GM18951 (cell line): ENCODE measurements around the gene LHCGR.

ENCODE experiments used
- POLR2A ChIP-seq: IDR thresholded peaks from 4 replicates; pipeline ENCODE4 v1.6.1; 2011; ENCODE audit warnings: mild to moderate bottlenecking; ENCODE audit not compliant: insufficient read length, insufficient read depth; ENCODE audit errors: extremely low read depth
- in situ Hi-C: fragments of 300-500 bp; cut with MboI; formaldehyde crosslinking; loops from one replicate; pipeline ENCODE4 v1.12.0; 2022; ENCODE audit warnings: low sequenced_read_pairs, mixed read lengths, inconsistent platforms; ENCODE audit not compliant: unreplicated experiment

Gene LHCGR

DNA sequence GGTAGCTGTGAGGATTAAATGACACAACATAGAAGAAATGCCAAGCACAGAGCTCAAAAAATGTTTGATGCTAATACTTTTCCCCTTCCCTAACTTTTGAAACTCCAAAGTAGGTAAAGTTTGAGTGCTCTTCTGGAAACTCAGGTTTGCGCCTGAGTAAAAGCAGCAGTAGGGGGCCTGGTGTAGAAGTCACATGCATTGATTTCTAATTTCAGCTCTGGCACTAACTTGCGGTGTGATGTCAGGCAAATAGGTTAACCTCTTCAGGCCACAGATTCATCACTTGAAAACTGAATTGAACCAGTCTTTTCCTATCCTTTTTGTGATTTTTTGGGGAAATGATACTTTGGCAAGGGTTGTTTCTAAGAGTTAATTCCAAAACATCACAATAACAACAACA, 27.2 kb downstream of the LHCGR start:
- in situ Hi-C loops: no loop called here

DNA sequence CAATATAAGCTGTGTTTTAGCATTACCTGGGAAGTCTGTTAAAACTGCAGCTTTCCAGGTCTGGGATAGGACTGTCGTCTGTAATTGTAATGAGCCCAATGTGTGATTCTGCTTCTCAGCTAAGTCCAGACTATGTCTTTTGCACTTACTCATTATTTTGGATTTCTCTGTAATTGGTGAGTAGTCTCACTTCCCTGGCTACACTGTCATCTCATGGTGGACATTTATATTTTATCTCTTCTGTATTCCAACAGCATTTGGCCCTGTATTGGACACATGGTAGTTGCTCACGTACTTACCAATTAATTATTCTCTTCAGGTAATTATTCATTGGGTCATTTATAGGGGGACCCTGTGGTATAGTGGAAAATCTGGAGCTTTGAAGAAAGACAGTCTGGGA, 28.0 kb downstream of the LHCGR start:
- in situ Hi-C loops: no loop called here
- TF ChIP-seq POLR2A: no peak

More for the DNA sequence above, 27.2 kb downstream of the LHCGR start:
- no peak for TF ChIP-seq POLR2A

- no peak for TF ChIP-seq POLR2A
- in situ Hi-C loops: no loop called here
These were observed 29.6 kb downstream of the LHCGR start for GRCh38 chr2:48725696-48726494.

DNA sequence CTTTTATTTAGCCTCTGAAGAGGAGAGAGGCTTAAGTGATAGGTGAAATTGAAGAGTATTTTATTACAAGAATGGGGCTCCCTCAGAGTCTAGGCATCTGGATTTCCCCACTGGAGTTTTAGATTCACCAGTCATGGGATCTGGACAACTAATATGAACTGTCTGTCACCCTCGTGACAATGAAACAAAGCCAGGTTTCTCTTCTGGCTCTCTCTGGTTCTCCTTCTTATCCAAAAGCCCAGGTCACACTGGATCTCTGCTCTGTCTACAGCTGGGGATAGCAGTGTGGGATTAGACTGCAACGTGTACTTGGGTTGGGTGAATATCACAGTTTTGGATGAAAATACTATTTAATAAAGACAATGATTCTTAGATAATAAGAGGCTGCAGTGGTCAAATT, 31.2 kb downstream of the LHCGR start:
- no peak for TF ChIP-seq POLR2A
- in situ Hi-C loops: no loop called here

GRCh38 chr2:48723129-48723528, 32.4 kb downstream of the LHCGR start:
- no peak for TF ChIP-seq POLR2A
- in situ Hi-C loops: no loop called here

DNA sequence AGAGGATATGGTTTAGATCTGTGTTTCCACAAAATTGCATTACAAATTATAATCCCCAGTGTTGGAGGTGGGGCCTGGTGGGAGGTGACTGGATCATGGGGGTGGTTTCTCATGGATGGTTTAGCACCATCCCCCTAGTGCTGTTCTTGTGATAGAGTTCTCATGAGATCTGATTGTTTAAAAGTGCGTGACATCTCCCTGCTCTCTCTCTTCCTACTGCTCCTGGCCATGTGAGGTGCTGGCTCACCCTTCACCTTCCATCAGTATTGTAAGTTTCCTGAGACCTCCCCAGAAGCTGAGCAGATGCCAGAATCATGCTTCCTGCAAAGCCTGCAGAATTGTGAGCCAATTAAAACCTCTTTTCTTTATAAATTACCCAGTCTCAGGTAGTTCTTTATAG, 33.1 kb downstream of the LHCGR start:
- in situ Hi-C loops: no loop called here
- no peak for TF ChIP-seq POLR2A

- TF ChIP-seq POLR2A: no peak
- in situ Hi-C loops: no loop called here
These were observed 34.4 kb downstream of the LHCGR start for GRCh38 chr2:48721158-48721557.

- no peak for TF ChIP-seq POLR2A
- in situ Hi-C loops: no loop called here
These were observed 35.9 kb downstream of the LHCGR start for GRCh38 chr2:48719480-48720177.

DNA sequence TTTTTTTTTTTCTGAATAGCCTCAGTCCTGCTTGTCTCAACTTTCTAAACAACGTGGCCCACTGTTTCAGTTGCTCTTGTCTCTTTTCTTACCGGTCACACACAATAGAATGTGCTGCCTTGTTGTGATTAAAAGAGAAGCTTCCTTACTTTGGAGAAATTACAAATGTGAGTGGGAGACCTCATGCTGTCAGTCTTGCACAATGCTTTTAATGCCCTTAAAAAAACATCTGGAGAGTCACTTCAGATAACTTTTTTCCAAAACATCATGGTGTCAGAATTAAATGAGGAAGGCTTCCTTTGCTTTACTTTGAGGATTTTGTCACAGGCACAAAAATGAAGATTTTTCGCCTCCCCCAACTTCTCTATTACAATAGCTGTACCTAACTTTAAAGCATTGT, 37.7 kb downstream of the LHCGR start:
- in situ Hi-C loops: no loop called here

DNA sequence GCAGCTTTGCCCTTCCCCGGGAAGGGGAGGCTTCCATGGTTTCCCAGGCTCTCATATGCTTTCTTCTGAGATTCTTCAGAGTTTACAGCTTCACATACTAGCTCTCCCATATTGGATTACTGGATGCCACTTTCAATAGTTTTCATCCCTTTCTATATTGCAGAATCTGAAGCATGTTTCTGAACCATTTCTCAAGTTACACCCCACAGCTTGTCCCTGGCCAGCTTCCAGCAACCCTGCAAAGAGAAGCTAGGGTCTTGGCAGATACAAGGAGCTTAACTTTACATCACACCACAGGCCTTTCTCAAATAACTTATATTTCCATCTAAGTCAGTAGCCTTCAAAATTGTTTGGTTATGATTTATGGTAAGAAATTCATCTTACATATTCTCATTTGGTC, 39.6 kb downstream of the LHCGR start:
- in situ Hi-C loops: no loop called here
- no peak for TF ChIP-seq POLR2A

More for the DNA sequence above, 37.7 kb downstream of the LHCGR start:
- no peak for TF ChIP-seq POLR2A

- in situ Hi-C loops: no loop called here
- TF ChIP-seq POLR2A: no peak
These were observed 40.3 kb downstream of the LHCGR start for GRCh38 chr2:48715042-48715899.

DNA sequence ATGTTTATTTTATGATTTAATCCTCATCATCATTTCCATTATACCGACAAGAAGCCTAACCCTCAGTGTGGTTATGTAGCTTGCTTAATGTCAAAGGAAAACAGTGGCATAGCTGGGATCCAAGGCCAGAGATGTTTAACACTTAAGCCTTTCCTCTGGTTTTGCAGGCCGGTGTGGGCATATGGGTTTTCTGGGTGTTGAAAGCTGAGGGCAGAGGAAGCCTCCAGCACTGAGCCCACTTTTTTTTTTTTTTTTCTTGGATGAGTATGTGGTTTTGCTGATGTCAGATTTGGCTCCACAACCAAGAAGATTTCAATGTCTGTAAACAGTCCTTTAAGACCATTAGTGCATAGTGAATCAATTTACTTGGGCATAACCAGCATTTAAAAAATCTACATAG, 41.3 kb downstream of the LHCGR start:
- no peak for TF ChIP-seq POLR2A
- in situ Hi-C loops: no loop called here

DNA sequence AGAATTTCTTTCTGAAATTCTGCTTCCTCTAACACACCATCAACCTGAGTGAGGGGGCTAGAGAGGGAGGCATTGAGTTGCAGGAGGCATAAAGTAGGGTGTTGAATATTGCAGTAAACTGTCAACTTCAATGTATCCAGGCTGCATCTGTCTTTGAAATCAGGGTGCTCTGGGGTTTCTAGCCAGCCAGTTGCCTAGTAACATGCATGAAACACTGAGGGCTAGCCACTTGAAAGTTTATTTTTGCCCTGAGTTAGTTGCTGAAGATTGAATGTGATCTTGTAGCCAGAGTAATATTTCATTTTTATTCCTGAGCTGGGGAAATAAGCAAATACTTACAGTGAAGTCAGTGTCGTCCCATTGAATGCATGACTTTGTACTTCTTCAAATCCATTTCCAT, 41.9 kb downstream of the LHCGR start:
- no peak for TF ChIP-seq POLR2A
- in situ Hi-C loops: no loop called here

GRCh38 chr2:48712151-48712550, 43.4 kb downstream of the LHCGR start:
- no peak for TF ChIP-seq POLR2A
- in situ Hi-C loops: no loop called here

DNA sequence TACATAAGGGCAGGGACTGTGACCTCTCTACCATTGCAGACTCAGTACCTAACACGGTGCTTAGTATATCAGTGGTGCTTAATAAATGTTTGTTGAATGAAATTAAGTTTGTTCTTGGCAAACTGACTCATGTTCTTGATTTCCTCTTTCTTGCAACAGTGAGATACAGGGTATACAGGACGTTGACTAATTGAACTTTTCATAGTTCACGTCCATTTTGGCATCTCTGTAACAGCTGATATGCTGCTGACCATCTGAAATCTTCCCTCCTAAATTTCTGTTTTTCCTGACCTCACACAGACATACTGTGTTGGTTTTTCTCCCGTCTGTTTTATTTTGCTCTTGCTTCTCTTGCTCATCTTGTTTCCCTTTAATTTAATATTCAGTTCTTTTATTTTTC, 44.2 kb downstream of the LHCGR start:
- in situ Hi-C loops: no loop called here
- no peak for TF ChIP-seq POLR2A
